ENCODE data around the gene CFAP73. TPM values are rescaled to one million over a fixed set of nuclear protein-coding genes. Genes with fewer than 3 reads are reported as not detected.

The CFAP73 gene
- total RNA-seq, 4 donors from 2014 or later, result 0.26 TPM; not detected in 3

GRCh38 chr12:113180333-113180732 lies 30.8 kb downstream of the CFAP73 start:
- intact Hi-C loops (cut with DNase I), result no loop called here
- 67 to 80% methylated on average over 4 of the region's 4 CpGs for WGBS, 2 donors
- peaks cover 38 to 78% (median 47%) of the 10 kb centered on the region in 3 donors for H3K36me3 ChIP-seq
- no peak overlapping the region for H3K27ac ChIP-seq
- no peaks in the 10 kb centered on the region for H3K27me3 ChIP-seq
- DNase-seq, result no peak
- TF ChIP-seq CTCF (IDR thresholded peaks at IDR 0.05), result no peak
- no peak for TF ChIP-seq POLR2A (IDR thresholded peaks at IDR 0.05)
- H3K4me1 ChIP-seq, result peaks cover 6 to 25% (median 13%) of the 10 kb centered on the region in 3 donors
- no peak overlapping the region for H3K4me3 ChIP-seq
- H3K9me3 ChIP-seq, result no peaks in the 10 kb centered on the region

- intact Hi-C loops (cut with DNase I), result no loop called here
- Histone ChIP-seq H3K9me3 (no peaks in the 10 kb centered on the region), H3K27me3 (no peaks in the 10 kb centered on the region), H3K4me1 (peaks cover 17 to 37% (median 25%) of the 10 kb centered on the region in 3 donors), H3K36me3 (peaks cover 33 to 61% (median 34%) of the 10 kb centered on the region in 3 donors), H3K27ac (no peak overlapping the region), H3K4me3 (no peak overlapping the region)
- 86 to 96% methylated on average over 3 of the region's 3 CpGs for WGBS, 2 donors
- no peak for DNase-seq
- TF ChIP-seq CTCF (IDR thresholded peaks at IDR 0.05) (no peak), POLR2A (IDR thresholded peaks at IDR 0.05) (no peak)
Observed at GRCh38 chr12:113181975-113182374, 32.5 kb downstream of the CFAP73 start.

- peaks cover 23 to 55% (median 24%) of the 10 kb centered on the region in 3 donors for H3K36me3 ChIP-seq
- H3K27ac ChIP-seq, result no peak overlapping the region
- H3K4me1 ChIP-seq, result peaks cover 17 to 49% (median 33%) of the 10 kb centered on the region in 3 donors
- intact Hi-C loops (cut with DNase I), result no loop called here
- no peak for DNase-seq
- no peak for TF ChIP-seq POLR2A (IDR thresholded peaks at IDR 0.05)
- no peak for TF ChIP-seq CTCF (IDR thresholded peaks at IDR 0.05)
- no peaks in the 10 kb centered on the region for H3K9me3 ChIP-seq
- WGBS, 2 donors, result 91 to 96% methylated on average over 10 of the region's 11 CpGs
- no peak overlapping the region for H3K4me3 ChIP-seq
- H3K27me3 ChIP-seq, result no peaks in the 10 kb centered on the region
Observed at GRCh38 chr12:113183030-113183589, 33.6 kb downstream of the CFAP73 start.

GRCh38 chr12:113184098-113184899 lies 34.8 kb downstream of the CFAP73 start:
- 26 to 45% methylated on average over 14 to 22 of the region's 26 CpGs for WGBS, 2 donors
- TF ChIP-seq CTCF (IDR thresholded peaks at IDR 0.05) (no peak), POLR2A (IDR thresholded peaks at IDR 0.05) (no peak)

GRCh38 chr12:113184900-113185179 lies 35.3 kb downstream of the CFAP73 start:
- WGBS, 2 donors, result 0% methylated on average over 10 of the region's 20 CpGs; no CpG with 5 or more reads in 1 of the 2 donors
- peaks cover 9 to 47% (median 12%) of the 10 kb centered on the region in 3 donors for H3K36me3 ChIP-seq
- intact Hi-C loops (cut with DNase I), result no loop called here

More at GRCh38 chr12:113184098-113184899, 34.8 kb downstream of the CFAP73 start:
- intact Hi-C loops (cut with DNase I), result no loop called here
- Histone ChIP-seq H3K36me3 (peaks cover 15 to 49% (median 17%) of the 10 kb centered on the region in 3 donors), H3K9me3 (no peaks in the 10 kb centered on the region), H3K27me3 (no peaks in the 10 kb centered on the region), H3K4me1 (peaks cover 17 to 53% (median 33%) of the 10 kb centered on the region in 3 donors), H3K27ac (peak overlapping the region; percentile 92 to 96 (median 96)), H3K4me3 (peak overlapping the region; percentile 77 to 98 (median 88))
- DNase-seq, result no peak

More at GRCh38 chr12:113184900-113185179, 35.3 kb downstream of the CFAP73 start:
- Histone ChIP-seq H3K27me3 (no peaks in the 10 kb centered on the region), H3K4me1 (peaks cover 17 to 54% (median 33%) of the 10 kb centered on the region in 3 donors), H3K4me3 (peak overlapping the region; percentile 77 to 98 (median 88)), H3K27ac (peak overlapping the region; percentile 92 to 96 (median 96)), H3K9me3 (no peaks in the 10 kb centered on the region)
- no peak for TF ChIP-seq POLR2A (IDR thresholded peaks at IDR 0.05)
- TF ChIP-seq CTCF (IDR thresholded peaks at IDR 0.05), result no peak
- peak; percentile 49 for DNase-seq
